IMR-90 (cell line): ENCODE results near the gene TBC1D10A. TPM values are rescaled to one million over a fixed set of nuclear protein-coding genes. Genes with fewer than 3 reads are reported as not detected.

Experiments used
- ATAC-seq: fragments of 200-7000 bp; cut with Tn5 transposase; 2 replicates; pipeline ENCODE4 v1.9.1; 2020; ENCODE audit warnings: low read depth, mild to moderate bottlenecking, moderate library complexity
- BruUV-seq: library from RNA; stranded (reverse); fragments of 400-500 nt; replicated peaks from 2 replicates; lab custom pipeline; 2021; lab: Mats Ljungman, UMichigan
- CTCF ChIA-PET: fragments of 300-600 bp; formaldehyde crosslinking; extraction: SDS; loops from one replicate; lab custom pipeline; 2021; ENCODE audit warnings: antibody characterized with exemption; lab: Yijun Ruan, JAX
- POLR2A ChIA-PET: fragments of 300-600 bp; sonication (Branson Sonifier 250); formaldehyde crosslinking; loops from one replicate; lab custom pipeline; 2022; ENCODE audit warnings: antibody characterized with exemption; ENCODE audit not compliant: unreplicated experiment; lab: Charles Lee
- DNase-seq: peaks from one replicate; pipeline ENCODE4 v3.0.0; 2013
- H2AFZ ChIP-seq: replicated peaks from 2 replicates; pipeline ENCODE3; 2013; ENCODE audit warnings: low read length, mild to moderate bottlenecking; ENCODE audit not compliant: poor library complexity
- H2AK5ac ChIP-seq: 2 replicates; pipeline ENCODE4 v1.6.1; 2013; ENCODE audit warnings: low read depth, low read length, inconsistent platforms
- H2AK9ac ChIP-seq: replicated peaks from 2 replicates; pipeline ENCODE3; 2013; ENCODE audit warnings: mild to moderate bottlenecking, low read depth, low read length, moderate library complexity; ENCODE audit not compliant: poor library complexity
- H2BK120ac ChIP-seq: 2 replicates; pipeline ENCODE4 v1.6.1; 2013; ENCODE audit warnings: low read depth, low read length, inconsistent platforms
- H2BK15ac ChIP-seq: 3 replicates; pipeline ENCODE4 v1.6.1; 2013; ENCODE audit warnings: low read depth, low read length, inconsistent platforms
- H2BK20ac ChIP-seq: 2 replicates; pipeline ENCODE4 v1.6.1; 2013; ENCODE audit warnings: low read depth, mild to moderate bottlenecking, inconsistent platforms, low read length, moderate library complexity
- H2BK5ac ChIP-seq: 2 replicates; pipeline ENCODE4 v1.6.1; 2013; ENCODE audit warnings: mild to moderate bottlenecking, low read depth, low read length, inconsistent platforms; ENCODE audit not compliant: poor library complexity, severe bottlenecking
- H3K14ac ChIP-seq: replicated peaks from 2 replicates; pipeline ENCODE4 v1.6.1; 2013; ENCODE audit warnings: low read depth, low read length, inconsistent platforms
- H3K18ac ChIP-seq: 2 replicates; pipeline ENCODE4 v1.6.1; 2013; ENCODE audit warnings: low read depth, low read length, control low read depth
- H3K23ac ChIP-seq: 2 replicates; pipeline ENCODE4 v1.6.1; 2013; ENCODE audit warnings: low read depth, low read length, inconsistent platforms
- H3K27ac ChIP-seq: 2 replicates; pipeline ENCODE4 v1.5.1; 2013; ENCODE audit warnings: mild to moderate bottlenecking, control low read depth, low read length; ENCODE audit not compliant: insufficient read depth
- H3K27me3 ChIP-seq: 2 replicates; pipeline ENCODE4 v1.6.1; 2013; ENCODE audit warnings: low read length; ENCODE audit not compliant: control insufficient read depth, insufficient read depth
- H3K36me3 ChIP-seq: 2 replicates; pipeline ENCODE4 v1.6.1; 2013; ENCODE audit warnings: low read length, mixed read lengths; ENCODE audit not compliant: control insufficient read depth, insufficient read depth
- H3K4ac ChIP-seq: 2 replicates; pipeline ENCODE4 v1.6.1; 2013; ENCODE audit warnings: low read depth, low read length, inconsistent platforms
- H3K4me1 ChIP-seq: 2 replicates; pipeline ENCODE4 v1.6.1; 2013; ENCODE audit warnings: low read length, mixed read lengths; ENCODE audit not compliant: control insufficient read depth, insufficient read depth
- H3K4me2 ChIP-seq: 2 replicates; pipeline ENCODE4 v1.6.1; 2013; ENCODE audit warnings: low read depth, mild to moderate bottlenecking, control low read depth, low read length, moderate library complexity
- H3K4me3 ChIP-seq: 2 replicates; pipeline ENCODE4 v1.5.1; 2013; ENCODE audit warnings: low read depth, mild to moderate bottlenecking, control low read depth, low read length, moderate library complexity; ENCODE audit not compliant: insufficient read depth
- H3K56ac ChIP-seq: 2 replicates; pipeline ENCODE4 v1.6.1; 2013; ENCODE audit warnings: low read length, inconsistent platforms; ENCODE audit not compliant: insufficient read depth; ENCODE audit errors: extremely low read depth
- H3K79me1 ChIP-seq, 2 experiments: 2 replicates each; pipeline ENCODE4 v1.6.1; 2013; ENCODE audit warnings: low read length in 2 of 2, inconsistent platforms in 1 of 2, low read depth in 1 of 2
- H3K9ac ChIP-seq: 2 replicates; pipeline ENCODE4 v1.6.1; 2013; ENCODE audit warnings: low read depth, low read length, control low read depth
- H3K9me1 ChIP-seq: 2 replicates; pipeline ENCODE4 v1.6.1; 2013; ENCODE audit warnings: low read length, inconsistent platforms; ENCODE audit not compliant: insufficient read depth
- H3K9me3 ChIP-seq: 2 replicates; pipeline ENCODE4 v1.6.1; 2013; ENCODE audit warnings: low read length; ENCODE audit not compliant: control insufficient read depth, insufficient read depth
- H4K20me1 ChIP-seq: 2 replicates; pipeline ENCODE4 v1.6.1; 2013; ENCODE audit warnings: low read length, inconsistent platforms; ENCODE audit not compliant: insufficient read depth
- H4K5ac ChIP-seq: 2 replicates; pipeline ENCODE4 v1.6.1; 2013; ENCODE audit warnings: mild to moderate bottlenecking, low read depth, low read length, control low read depth
- H4K8ac ChIP-seq, 2 experiments: 2 replicates each; pipeline ENCODE4 v1.6.1; 2013; ENCODE audit warnings: low read depth in 2 of 2, low read length in 2 of 2, control low read depth in 1 of 2, inconsistent platforms in 1 of 2
- H4K91ac ChIP-seq: 2 replicates; pipeline ENCODE4 v1.6.1; 2013; ENCODE audit warnings: low read depth, low read length, inconsistent platforms; ENCODE audit not compliant: insufficient read depth
- MAFK ChIP-seq: IDR thresholded peaks from 2 replicates; pipeline ENCODE4 v1.6.1; 2012; ENCODE audit warnings: low read depth, low read length, improper control_type of control experiment
- MXI1 ChIP-seq: IDR thresholded peaks from 2 replicates; pipeline ENCODE4 v1.6.1; 2012; ENCODE audit warnings: low read depth, mild to moderate bottlenecking, low read length, moderate library complexity, borderline replicate concordance
- WGBS, 2 experiments: methylation state at CpG; one replicate each; pipeline versions ENCODE4 v1.1.5 to v1.1.7; 2013; ENCODE audit warnings: missing lambda C conversion rate in 2 of 2; ENCODE audit not compliant: insufficient read length in 1 of 2; ENCODE audit errors: extremely low coverage in 2 of 2; 5-methylcytosine and 5-hydroxymethylcytosine counted together
- dilution Hi-C: fragments of 300-500 bp; cut with HindIII; formaldehyde crosslinking; loops from one replicate; pipeline ENCODE4 v1.14.3; 2018; ENCODE audit warnings: low sequenced_read_pairs; ENCODE audit not compliant: unreplicated experiment
- in situ Hi-C: fragments of 300-500 bp; cut with MboI; formaldehyde crosslinking; loops from 3 replicates; pipeline ENCODE4 v1.14.3; 2019; ENCODE audit warnings: low sequenced_read_pairs, inconsistent platforms, mixed read lengths
- intact Hi-C: fragments of 100-400 bp; cut with micrococcal nuclease; formaldehyde crosslinking; loops from 2 replicates; pipeline ENCODE4 v1.10.0; 2022
- polyA plus RNA-seq, 3 experiments: library from polyadenylated mRNA; depleted of rRNA; stranded (reverse); fragments of >200 nt; gene quantifications; 2 replicates each; pipeline ENCODE4 v1.2.3, GENCODE V29; 2012; ENCODE audit warnings: low replicate concordance in 1 of 3
- total RNA-seq: library from RNA; depleted of rRNA; stranded (reverse); fragments of >200 nt; gene quantifications from 2 replicates; pipeline ENCODE4 v1.2.3, GENCODE V29; 2012
- TF ChIP-seq, protein P1 (sequence below): fragments of 150-350 bp; IDR thresholded peaks from 2 replicates; pipeline ENCODE4 v1.6.1; 2017; ENCODE audit warnings: mild to moderate bottlenecking, antibody characterized with exemption, low read length, low read depth

TBC1D10A gene
- total and polyA plus RNA-seq, 2 of the 4 experiments (the other 2 are of a cell fraction) = 16.3 to 33.1 TPM

DNA sequence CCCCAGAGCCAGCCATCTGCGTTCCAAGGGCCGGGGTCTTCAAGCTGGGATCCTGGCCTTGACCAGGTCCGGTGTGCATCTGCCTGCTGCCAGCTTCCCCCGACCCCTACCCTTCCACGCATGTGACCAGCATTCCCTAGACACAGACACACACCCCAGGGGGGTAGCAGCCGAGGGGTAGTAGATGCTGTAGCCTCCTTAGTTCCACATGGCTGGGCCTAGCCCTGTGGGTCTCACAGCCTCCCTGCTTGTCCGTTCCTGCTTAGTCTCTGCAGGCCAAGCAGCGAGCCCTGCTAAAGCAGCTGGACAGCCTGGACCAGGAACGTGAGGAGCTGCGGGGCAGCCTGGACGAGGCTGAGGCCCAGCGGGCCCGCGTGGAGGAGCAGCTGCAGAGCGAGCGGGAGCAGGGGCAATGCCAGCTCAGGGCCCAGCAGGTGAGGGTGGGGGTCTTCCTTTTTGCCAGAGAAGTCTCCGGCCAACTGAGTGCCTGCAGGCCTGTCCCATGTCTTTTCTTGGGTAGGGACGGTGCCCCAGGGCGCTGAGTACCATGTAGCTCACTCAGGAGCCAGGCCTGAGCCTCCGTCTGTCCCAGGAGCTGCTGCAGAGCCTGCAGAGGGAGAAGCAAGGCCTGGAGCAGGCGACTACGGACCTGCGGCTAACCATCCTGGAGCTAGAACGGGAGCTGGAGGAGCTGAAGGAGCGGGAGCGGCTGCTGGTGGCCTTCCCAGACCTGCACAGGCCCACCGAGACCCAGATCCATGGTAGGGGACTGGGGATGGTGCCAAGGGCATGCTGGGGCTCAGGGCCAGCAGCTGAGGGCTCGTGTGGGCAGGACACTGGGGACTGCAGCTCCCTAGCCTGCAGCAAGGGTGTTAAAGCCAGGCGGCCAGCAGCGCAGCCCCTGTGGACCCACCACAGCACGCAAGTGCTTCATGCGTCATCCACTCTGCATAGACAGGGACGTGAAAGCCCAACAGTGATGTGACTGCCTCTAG lies 46.9 kb upstream of the TBC1D10A start (continued):
- TF ChIP-seq MXI1 = no peak
- no peak for TF ChIP-seq MAFK

DNA sequence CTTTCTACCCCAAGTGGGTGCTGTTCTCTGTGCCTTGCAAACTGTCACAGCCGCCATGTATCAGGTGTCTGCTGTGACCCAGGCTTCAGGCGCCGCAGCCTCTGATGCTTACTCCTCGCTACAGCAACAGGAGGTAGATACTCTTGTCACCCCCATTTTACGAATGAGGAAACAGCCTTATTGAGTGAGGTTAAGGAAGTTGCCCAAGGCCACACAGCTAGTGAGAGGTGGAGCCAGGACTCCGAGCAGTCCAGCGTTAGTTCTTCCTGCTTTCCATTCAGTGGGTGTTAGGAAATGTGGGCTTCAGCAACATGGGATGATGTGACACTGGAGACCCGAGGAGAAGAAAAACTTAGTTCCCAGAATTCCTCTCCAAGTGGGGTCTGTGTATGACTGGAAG lies 46.2 kb upstream of the TBC1D10A start:
- POLR2A ChIA-PET = no interaction called here
- Histone ChIP-seq H3K9ac (no peak overlapping the region), H3K14ac (no peak overlapping the region), H3K4me1 (peaks cover 5% of the 10 kb centered on the region; the same call in 1 of the 2 replicates), H3K9me3 (no peaks in the 10 kb centered on the region), H3K4ac (no peak overlapping the region), H3K4me3 (no peak overlapping the region), H2BK15ac (no peak overlapping the region), H4K8ac (no peak overlapping the region), H2AK9ac (no peak overlapping the region), H3K4me2 (no peak overlapping the region), H4K5ac (no peak overlapping the region), H3K18ac (no peak overlapping the region), H3K79me1 (no peaks in the 10 kb centered on the region), H3K9me1 (no peaks in the 10 kb centered on the region), H2AK5ac (no peak overlapping the region), H2BK120ac (no peak overlapping the region), H4K91ac (no peak overlapping the region), H3K56ac (no peak overlapping the region), H2BK20ac (no peak overlapping the region), H3K23ac (no peak overlapping the region), H2BK5ac (no peak overlapping the region), H3K27ac (no peak overlapping the region), H3K27me3 (no peaks in the 10 kb centered on the region), H3K36me3 (peaks cover 16% of the 10 kb centered on the region), H2AFZ (no peak overlapping the region), H4K20me1 (peaks cover 4% of the 10 kb centered on the region)
- CTCF ChIA-PET = no interaction called here
- intact Hi-C loops (no loop called here), dilution Hi-C loops (no loop called here), in situ Hi-C loops (no loop called here)
- ATAC-seq = no peak
- TF ChIP-seq, protein P1, sequence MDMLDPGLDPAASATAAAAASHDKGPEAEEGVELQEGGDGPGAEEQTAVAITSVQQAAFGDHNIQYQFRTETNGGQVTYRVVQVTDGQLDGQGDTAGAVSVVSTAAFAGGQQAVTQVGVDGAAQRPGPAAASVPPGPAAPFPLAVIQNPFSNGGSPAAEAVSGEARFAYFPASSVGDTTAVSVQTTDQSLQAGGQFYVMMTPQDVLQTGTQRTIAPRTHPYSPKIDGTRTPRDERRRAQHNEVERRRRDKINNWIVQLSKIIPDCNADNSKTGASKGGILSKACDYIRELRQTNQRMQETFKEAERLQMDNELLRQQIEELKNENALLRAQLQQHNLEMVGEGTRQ = no peak
- no TSS peak for BruUV-seq
- WGBS, 2 experiments = 71% methylated on average over 1 of the region's 8 CpGs; no CpG with 5 or more reads in 1 of the 2 experiments
- DNase-seq = no peak
